ENCODE measurements around the gene LRRC49. TPM values are rescaled to one million over a fixed set of nuclear protein-coding genes. Genes with fewer than 3 reads are reported as not detected.

Gene LRRC49
- total RNA-seq, 4 donors from 2014 or later = 8.3 to 16.1 (median 11.9) TPM

GRCh38 chr15:71096676-71097075, 204.1 kb downstream of the LRRC49 start:
- WGBS, 2 donors = 62% methylated on average over 3 of the region's 3 CpGs
- Histone ChIP-seq H3K36me3 (no peaks in the 10 kb centered on the region), H3K4me1 (peaks cover 0 to 6% of the 10 kb centered on the region in 2 donors), H3K27ac (no peak overlapping the region), H3K4me3 (replicated peaks in 1 of 3) (no peak overlapping the region), H3K27me3 (no peaks in the 10 kb centered on the region), H3K9me3 (no peaks in the 10 kb centered on the region)
- intact Hi-C loops (cut with DNase I) = no loop called here
- TF ChIP-seq, protein P1, sequence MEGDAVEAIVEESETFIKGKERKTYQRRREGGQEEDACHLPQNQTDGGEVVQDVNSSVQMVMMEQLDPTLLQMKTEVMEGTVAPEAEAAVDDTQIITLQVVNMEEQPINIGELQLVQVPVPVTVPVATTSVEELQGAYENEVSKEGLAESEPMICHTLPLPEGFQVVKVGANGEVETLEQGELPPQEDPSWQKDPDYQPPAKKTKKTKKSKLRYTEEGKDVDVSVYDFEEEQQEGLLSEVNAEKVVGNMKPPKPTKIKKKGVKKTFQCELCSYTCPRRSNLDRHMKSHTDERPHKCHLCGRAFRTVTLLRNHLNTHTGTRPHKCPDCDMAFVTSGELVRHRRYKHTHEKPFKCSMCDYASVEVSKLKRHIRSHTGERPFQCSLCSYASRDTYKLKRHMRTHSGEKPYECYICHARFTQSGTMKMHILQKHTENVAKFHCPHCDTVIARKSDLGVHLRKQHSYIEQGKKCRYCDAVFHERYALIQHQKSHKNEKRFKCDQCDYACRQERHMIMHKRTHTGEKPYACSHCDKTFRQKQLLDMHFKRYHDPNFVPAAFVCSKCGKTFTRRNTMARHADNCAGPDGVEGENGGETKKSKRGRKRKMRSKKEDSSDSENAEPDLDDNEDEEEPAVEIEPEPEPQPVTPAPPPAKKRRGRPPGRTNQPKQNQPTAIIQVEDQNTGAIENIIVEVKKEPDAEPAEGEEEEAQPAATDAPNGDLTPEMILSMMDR (IDR thresholded peaks at IDR 0.05) = no peak
- TF ChIP-seq POLR2A (IDR thresholded peaks at IDR 0.05) = no peak
- no peak for DNase-seq

DNA sequence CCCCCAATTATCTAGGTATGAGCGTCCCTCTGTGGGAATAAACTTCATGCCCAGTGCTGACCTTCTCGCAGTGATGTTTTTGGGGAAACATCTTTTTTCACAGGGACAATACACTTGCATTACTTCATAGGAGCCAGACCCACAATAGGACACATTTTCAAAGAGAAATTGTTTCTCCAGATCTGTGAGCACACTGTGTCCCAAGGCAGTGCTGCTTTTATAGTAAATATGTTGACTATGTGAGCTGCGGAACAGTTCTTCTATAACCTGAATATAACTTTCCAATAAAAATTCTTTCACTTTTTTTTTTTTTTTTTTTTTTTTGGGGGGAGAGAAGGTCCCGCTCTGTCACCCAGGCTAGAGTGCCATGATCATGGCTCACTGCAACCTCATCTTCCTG, 205.3 kb downstream of the LRRC49 start:
- 95 to 99% methylated on average over 4 of the region's 4 CpGs for WGBS, 2 donors
- Histone ChIP-seq H3K4me3 (replicated peaks in 1 of 3) (no peak overlapping the region), H3K27me3 (no peaks in the 10 kb centered on the region), H3K9me3 (no peaks in the 10 kb centered on the region), H3K4me1 (peaks cover 0 to 6% of the 10 kb centered on the region in 2 donors), H3K36me3 (no peaks in the 10 kb centered on the region), H3K27ac (no peak overlapping the region)
- TF ChIP-seq, protein P1 (IDR thresholded peaks at IDR 0.05) = no peak
- no peak for TF ChIP-seq POLR2A (IDR thresholded peaks at IDR 0.05)
- no peak for DNase-seq
- intact Hi-C loops (cut with DNase I) = no loop called here

DNA sequence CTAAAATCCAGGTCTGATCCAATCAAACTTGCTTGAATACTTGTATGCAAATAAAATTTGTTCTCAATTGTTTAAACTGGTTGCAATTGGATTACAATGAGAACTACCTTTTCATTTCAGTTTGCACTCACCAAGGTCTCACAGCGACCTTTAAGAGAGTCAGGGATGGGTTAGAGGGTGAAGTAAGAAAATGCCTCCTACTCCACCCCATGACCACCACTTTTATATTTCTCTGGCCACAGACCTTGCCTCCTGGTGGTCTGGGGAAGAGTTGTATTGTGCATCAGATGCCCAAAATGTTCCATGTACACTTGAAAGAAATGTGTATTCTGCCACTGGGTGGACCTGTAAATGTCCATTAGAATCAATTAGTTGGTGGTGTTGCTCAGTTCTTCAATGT, 206.3 kb downstream of the LRRC49 start:
- Histone ChIP-seq H3K27ac (no peak overlapping the region), H3K36me3 (no peaks in the 10 kb centered on the region), H3K27me3 (no peaks in the 10 kb centered on the region), H3K4me3 (replicated peaks in 1 of 3) (no peak overlapping the region), H3K4me1 (no peaks in the 10 kb centered on the region), H3K9me3 (no peaks in the 10 kb centered on the region)
- TF ChIP-seq, protein P1 (IDR thresholded peaks at IDR 0.05) = no peak
- TF ChIP-seq POLR2A (IDR thresholded peaks at IDR 0.05) = no peak
- 97 to 100% methylated on average over 1 of the region's 1 CpG for WGBS, 2 donors
- no peak for DNase-seq
- intact Hi-C loops (cut with DNase I) = no loop called here

Other genes with a start within 250 kb of the LRRC49 start
- gene UACA, start 129.3 kb upstream of the LRRC49 start, total RNA-seq = 100 to 1,000 TPM in 1 of 4 donors, 10 to 100 TPM in 3; 63.9 to 119 (median 92.4) TPM
- gene LARP6, start 38.7 kb upstream of the LRRC49 start, total RNA-seq = 100 to 1,000 TPM in 2 of 4 donors, 10 to 100 TPM in 2; 70.8 to 123 (median 92.9) TPM
- gene THAP10, start 393 bp upstream of the LRRC49 start, total RNA-seq = 1 to 10 TPM; 3.9 to 5.4 (median 4.9) TPM
- 10 to 100 TPM; 23.0 to 68.5 (median 48.6) TPM for gene THSD4, start 222.6 kb downstream of the LRRC49 start, total RNA-seq

Measured in thyroid gland (tissue), 4 donors.